ENCODE results near the gene SCYGR3. TPM values are rescaled to one million over a fixed set of nuclear protein-coding genes. Genes with fewer than 3 reads are reported as not detected.

Gene SCYGR3
- total RNA-seq, 2 donors from 2014 or later, result not detected

GRCh38 chr2:227655454-227655853 is 40.8 kb upstream of the SCYGR3 start:
- DNase-seq, result peak in 1 of 4 donors; percentile 18
- H3K4me3 ChIP-seq, result no peak overlapping the region
- peak; percentile 36 for ATAC-seq

GRCh38 chr2:227654426-227654825 is 39.8 kb upstream of the SCYGR3 start:
- H3K4me3 ChIP-seq, result no peak overlapping the region
- ATAC-seq (no peak), DNase-seq (no peak)
- H3K27ac ChIP-seq, result no peak overlapping the region
- H3K36me3 ChIP-seq (replicated peaks in 1 of 2; ENCODE audit: insufficient read depth in 1 of 2, low read depth in 2 of 2), result no peaks in the 10 kb centered on the region
- no peaks in the 10 kb centered on the region for H3K27me3 ChIP-seq
- TF ChIP-seq, protein P1, sequence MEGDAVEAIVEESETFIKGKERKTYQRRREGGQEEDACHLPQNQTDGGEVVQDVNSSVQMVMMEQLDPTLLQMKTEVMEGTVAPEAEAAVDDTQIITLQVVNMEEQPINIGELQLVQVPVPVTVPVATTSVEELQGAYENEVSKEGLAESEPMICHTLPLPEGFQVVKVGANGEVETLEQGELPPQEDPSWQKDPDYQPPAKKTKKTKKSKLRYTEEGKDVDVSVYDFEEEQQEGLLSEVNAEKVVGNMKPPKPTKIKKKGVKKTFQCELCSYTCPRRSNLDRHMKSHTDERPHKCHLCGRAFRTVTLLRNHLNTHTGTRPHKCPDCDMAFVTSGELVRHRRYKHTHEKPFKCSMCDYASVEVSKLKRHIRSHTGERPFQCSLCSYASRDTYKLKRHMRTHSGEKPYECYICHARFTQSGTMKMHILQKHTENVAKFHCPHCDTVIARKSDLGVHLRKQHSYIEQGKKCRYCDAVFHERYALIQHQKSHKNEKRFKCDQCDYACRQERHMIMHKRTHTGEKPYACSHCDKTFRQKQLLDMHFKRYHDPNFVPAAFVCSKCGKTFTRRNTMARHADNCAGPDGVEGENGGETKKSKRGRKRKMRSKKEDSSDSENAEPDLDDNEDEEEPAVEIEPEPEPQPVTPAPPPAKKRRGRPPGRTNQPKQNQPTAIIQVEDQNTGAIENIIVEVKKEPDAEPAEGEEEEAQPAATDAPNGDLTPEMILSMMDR (IDR thresholded peaks at IDR 0.05), result no peak
- no peak for TF ChIP-seq POLR2A (IDR thresholded peaks at IDR 0.05)
- no peaks in the 10 kb centered on the region for H3K9me3 ChIP-seq
- intact Hi-C loops (cut with DNase I), result no loop called here
- WGBS, 2 donors, result 28 to 41% methylated on average over 1 of the region's 1 CpG
- H3K4me1 ChIP-seq, result no peaks in the 10 kb centered on the region

More at GRCh38 chr2:227655454-227655853, 40.8 kb upstream of the SCYGR3 start:
- Histone ChIP-seq H3K27ac (no peak overlapping the region), H3K36me3 (replicated peaks in 1 of 2; ENCODE audit: insufficient read depth in 1 of 2, low read depth in 2 of 2) (no peaks in the 10 kb centered on the region), H3K9me3 (no peaks in the 10 kb centered on the region), H3K27me3 (no peaks in the 10 kb centered on the region), H3K4me1 (no peaks in the 10 kb centered on the region)
- intact Hi-C loops (cut with DNase I), result no loop called here
- TF ChIP-seq, protein P1 (IDR thresholded peaks at IDR 0.05), result no peak
- no peak for TF ChIP-seq POLR2A (IDR thresholded peaks at IDR 0.05)
- 42 to 73% methylated on average over 1 of the region's 1 CpG for WGBS, 2 donors

- H3K4me1 ChIP-seq, result no peaks in the 10 kb centered on the region
- WGBS, 2 donors, result 16 to 36% methylated on average over 4 of the region's 4 CpGs
- no peak overlapping the region for H3K4me3 ChIP-seq
- no peak for DNase-seq
- ATAC-seq, result no peak
- no peaks in the 10 kb centered on the region for H3K27me3 ChIP-seq
- no peaks in the 10 kb centered on the region for H3K9me3 ChIP-seq
- H3K36me3 ChIP-seq (replicated peaks in 1 of 2; ENCODE audit: insufficient read depth in 1 of 2, low read depth in 2 of 2), result no peaks in the 10 kb centered on the region
- no peak overlapping the region for H3K27ac ChIP-seq
- TF ChIP-seq, protein P1 (IDR thresholded peaks at IDR 0.05), result no peak
- TF ChIP-seq POLR2A (IDR thresholded peaks at IDR 0.05), result no peak
- intact Hi-C loops (cut with DNase I), result no loop called here
Observed at GRCh38 chr2:227653419-227653818, 38.8 kb upstream of the SCYGR3 start.

- intact Hi-C loops (cut with DNase I), result no loop called here
Observed at GRCh38 chr2:227643990-227644551, 29.4 kb upstream of the SCYGR3 start.

More at GRCh38 chr2:227643990-227644551, 29.4 kb upstream of the SCYGR3 start:
- 68 to 80% methylated on average over 3 to 5 of the region's 5 CpGs for WGBS, 2 donors
- H3K36me3 ChIP-seq (replicated peaks in 1 of 2; ENCODE audit: insufficient read depth in 1 of 2, low read depth in 2 of 2), result no peaks in the 10 kb centered on the region
- no peak overlapping the region for H3K27ac ChIP-seq
- no peaks in the 10 kb centered on the region for H3K27me3 ChIP-seq
- H3K4me3 ChIP-seq, result no peak overlapping the region
- no peaks in the 10 kb centered on the region for H3K9me3 ChIP-seq
- no peak for ATAC-seq
- no peaks in the 10 kb centered on the region for H3K4me1 ChIP-seq
- TF ChIP-seq, protein P1 (IDR thresholded peaks at IDR 0.05), result no peak
- no peak for TF ChIP-seq POLR2A (IDR thresholded peaks at IDR 0.05)
- DNase-seq, result no peak

Data from body of pancreas (tissue), 4 donors.